Osteoblast (primary cell): Measurements from ENCODE around the gene C2orf76. TPM values are rescaled to one million over a fixed set of nuclear protein-coding genes. Genes with fewer than 3 reads are reported as not detected.

ENCODE experiments used
- DNase-seq: peaks from one replicate; pipeline ENCODE4 v3.0.0; 2011; ENCODE audit warnings: low spot score, mixed read lengths; ENCODE audit not compliant: insufficient read length; ENCODE audit errors: missing footprints
- H2AFZ ChIP-seq: 2 replicates; pipeline ENCODE4 v1.6.0; 2011; ENCODE audit warnings: mild to moderate bottlenecking, low read length
- H3K27ac ChIP-seq: 2 replicates; pipeline ENCODE4 v1.5.1; 2011; ENCODE audit warnings: mild to moderate bottlenecking, low read depth, low read length, moderate library complexity
- H3K27me3 ChIP-seq: 2 replicates; pipeline ENCODE4 v1.6.0; 2012; ENCODE audit warnings: mild to moderate bottlenecking, control low read depth, inconsistent platforms, low read length, moderate library complexity; ENCODE audit not compliant: insufficient read depth
- H3K36me3 ChIP-seq: 2 replicates; pipeline ENCODE4 v1.5.1; 2011; ENCODE audit warnings: mild to moderate bottlenecking, low read length, control low read depth, moderate library complexity; ENCODE audit not compliant: insufficient read depth
- H3K4me1 ChIP-seq: 2 replicates; pipeline ENCODE4 v1.5.1; 2011; ENCODE audit warnings: mild to moderate bottlenecking, low read length, control low read depth, moderate library complexity; ENCODE audit not compliant: insufficient read depth
- H3K4me2 ChIP-seq: 2 replicates; pipeline ENCODE4 v1.6.0; 2011; ENCODE audit warnings: mild to moderate bottlenecking, low read length; ENCODE audit not compliant: insufficient read depth
- H3K4me3 ChIP-seq: fragments of 200-600 bp; sonication (generic); 3 replicates; pipeline ENCODE4 v1.5.1; 2012; ENCODE audit warnings: mild to moderate bottlenecking, low read length, inconsistent platforms; ENCODE audit not compliant: insufficient read depth
- H3K79me2 ChIP-seq: 2 replicates; pipeline ENCODE4 v1.6.0; 2012; ENCODE audit warnings: mild to moderate bottlenecking, low read length, control low read depth, inconsistent platforms; ENCODE audit not compliant: insufficient read depth
- H3K9me3 ChIP-seq: 2 replicates; pipeline ENCODE4 v1.5.1; 2011; ENCODE audit warnings: low read depth, low read length, control low read depth
- H4K20me1 ChIP-seq: 2 replicates; pipeline ENCODE4 v1.6.0; 2012; ENCODE audit warnings: mild to moderate bottlenecking, low read length, control low read depth; ENCODE audit not compliant: insufficient read depth
- total RNA-seq: library from RNA; depleted of rRNA; stranded (reverse); fragments of >200 nt; gene quantifications from 2 replicates; pipeline ENCODE4 v1.2.3, GENCODE V29; 2012
- TF ChIP-seq, protein P1 (sequence below): IDR thresholded peaks from 2 replicates; pipeline ENCODE4 v1.5.1; 2011; ENCODE audit warnings: mild to moderate bottlenecking, low read depth, low read length, moderate library complexity; ENCODE audit errors: extremely low read depth

The C2orf76 gene
- total RNA-seq, 1 donor: 6.5 TPM

DNA sequence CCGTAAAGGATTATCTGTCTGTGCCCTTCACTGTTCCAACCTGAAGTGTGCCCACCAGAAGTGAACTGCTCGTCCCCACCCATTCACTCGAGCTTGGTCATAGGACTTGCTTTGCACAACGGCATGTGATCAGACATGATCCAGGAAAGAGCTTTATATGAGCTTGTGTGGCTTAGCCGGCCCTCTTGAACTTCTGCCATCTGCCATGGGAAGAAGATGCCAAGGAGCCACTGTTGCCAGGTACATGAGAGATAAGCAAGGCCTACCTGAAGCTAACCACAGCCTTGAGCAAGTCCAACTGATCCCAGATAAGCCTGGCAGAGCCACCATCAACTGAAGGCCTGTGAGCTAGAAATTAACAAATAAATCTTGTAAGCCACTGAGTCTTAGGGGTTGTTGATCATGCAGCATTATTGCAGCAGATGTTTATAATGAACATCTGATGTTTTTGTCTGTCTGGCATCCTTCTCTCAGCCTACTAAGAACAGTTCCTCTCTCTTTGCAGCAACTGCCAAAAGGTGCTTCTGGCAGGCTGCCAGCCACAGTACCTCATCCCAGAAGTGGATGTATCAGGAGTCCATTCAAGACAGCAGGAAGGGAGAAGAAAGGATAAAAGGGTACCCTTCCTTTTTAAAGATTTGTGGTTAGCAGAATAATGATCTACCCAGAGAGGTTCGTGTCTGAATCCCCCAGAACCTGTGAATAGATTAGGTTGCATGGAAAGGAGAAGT lies 16.9 kb upstream of the C2orf76 start:
- H3K79me2 ChIP-seq: no peaks in the 10 kb centered on the region
- DNase-seq: no peak

DNA sequence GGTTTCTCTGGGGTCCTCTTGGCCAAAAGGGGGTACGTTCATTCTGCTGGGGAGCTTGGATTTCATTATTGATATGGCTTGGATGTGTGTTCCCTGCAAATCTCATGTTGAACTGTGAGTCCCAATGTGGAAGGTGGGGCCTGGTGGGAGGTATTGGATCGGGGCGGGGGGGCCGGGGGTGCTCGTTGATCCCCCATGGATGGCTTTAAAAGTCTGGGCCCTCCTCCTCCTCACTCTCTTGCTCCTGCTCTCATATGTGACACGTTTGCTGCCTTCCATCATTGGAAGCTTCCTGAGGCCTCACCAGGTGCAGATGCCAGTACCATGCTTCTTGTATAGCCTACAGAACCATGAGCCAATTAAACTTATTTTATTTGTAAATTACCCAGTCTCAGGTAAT lies 11.9 kb upstream of the C2orf76 start:
- no peak overlapping the region for H3K4me2 ChIP-seq
- H3K79me2 ChIP-seq: no peaks in the 10 kb centered on the region
- H3K27ac ChIP-seq: no peak overlapping the region
- peaks cover 8% of the 10 kb centered on the region for H3K27me3 ChIP-seq
- peaks cover under 1% of the 10 kb centered on the region for H3K36me3 ChIP-seq
- H3K4me1 ChIP-seq: no peaks in the 10 kb centered on the region
- no peaks in the 10 kb centered on the region for H3K9me3 ChIP-seq
- H3K4me3 ChIP-seq: no peak overlapping the region
- no peak for DNase-seq
- H2AFZ ChIP-seq: no peak overlapping the region
- TF ChIP-seq, protein P1, sequence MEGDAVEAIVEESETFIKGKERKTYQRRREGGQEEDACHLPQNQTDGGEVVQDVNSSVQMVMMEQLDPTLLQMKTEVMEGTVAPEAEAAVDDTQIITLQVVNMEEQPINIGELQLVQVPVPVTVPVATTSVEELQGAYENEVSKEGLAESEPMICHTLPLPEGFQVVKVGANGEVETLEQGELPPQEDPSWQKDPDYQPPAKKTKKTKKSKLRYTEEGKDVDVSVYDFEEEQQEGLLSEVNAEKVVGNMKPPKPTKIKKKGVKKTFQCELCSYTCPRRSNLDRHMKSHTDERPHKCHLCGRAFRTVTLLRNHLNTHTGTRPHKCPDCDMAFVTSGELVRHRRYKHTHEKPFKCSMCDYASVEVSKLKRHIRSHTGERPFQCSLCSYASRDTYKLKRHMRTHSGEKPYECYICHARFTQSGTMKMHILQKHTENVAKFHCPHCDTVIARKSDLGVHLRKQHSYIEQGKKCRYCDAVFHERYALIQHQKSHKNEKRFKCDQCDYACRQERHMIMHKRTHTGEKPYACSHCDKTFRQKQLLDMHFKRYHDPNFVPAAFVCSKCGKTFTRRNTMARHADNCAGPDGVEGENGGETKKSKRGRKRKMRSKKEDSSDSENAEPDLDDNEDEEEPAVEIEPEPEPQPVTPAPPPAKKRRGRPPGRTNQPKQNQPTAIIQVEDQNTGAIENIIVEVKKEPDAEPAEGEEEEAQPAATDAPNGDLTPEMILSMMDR: no peak
- no peaks in the 10 kb centered on the region for H4K20me1 ChIP-seq

More for the DNA sequence above, 16.9 kb upstream of the C2orf76 start:
- peaks cover 14% of the 10 kb centered on the region for H3K4me1 ChIP-seq
- peaks cover 3% of the 10 kb centered on the region for H4K20me1 ChIP-seq
- no peak overlapping the region for H2AFZ ChIP-seq
- H3K4me3 ChIP-seq: no peak overlapping the region
- peaks cover 7% of the 10 kb centered on the region for H3K27me3 ChIP-seq
- H3K27ac ChIP-seq: no peak overlapping the region
- H3K36me3 ChIP-seq: no peaks in the 10 kb centered on the region
- H3K4me2 ChIP-seq: no peak overlapping the region
- no peaks in the 10 kb centered on the region for H3K9me3 ChIP-seq
- TF ChIP-seq, protein P1: no peak

DNA sequence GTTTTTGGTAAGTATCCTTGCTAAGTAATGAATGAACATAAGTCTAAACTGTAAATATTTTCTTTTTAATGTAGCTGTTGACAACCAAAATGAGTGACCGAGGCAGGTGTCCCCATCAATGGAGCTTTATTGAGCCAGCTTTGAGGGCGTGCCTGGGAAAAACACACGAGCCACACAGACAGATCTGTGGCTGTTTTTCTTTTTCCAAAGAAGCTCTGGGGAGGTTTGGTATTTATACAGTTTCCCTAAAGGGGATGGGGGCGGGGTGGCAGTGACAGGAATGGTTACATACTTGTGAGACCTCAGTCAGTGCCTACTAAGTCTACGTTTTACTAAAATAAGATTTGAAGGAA lies 11.3 kb upstream of the C2orf76 start:
- Histone ChIP-seq H3K27me3 (peaks cover 8% of the 10 kb centered on the region), H3K9me3 (no peaks in the 10 kb centered on the region), H4K20me1 (no peaks in the 10 kb centered on the region), H3K4me2 (no peak overlapping the region), H3K27ac (no peak overlapping the region), H3K4me3 (no peak overlapping the region), H2AFZ (no peak overlapping the region), H3K79me2 (no peaks in the 10 kb centered on the region), H3K36me3 (peaks cover 7% of the 10 kb centered on the region), H3K4me1 (no peaks in the 10 kb centered on the region)
- DNase-seq: no peak
- TF ChIP-seq, protein P1: no peak

DNA sequence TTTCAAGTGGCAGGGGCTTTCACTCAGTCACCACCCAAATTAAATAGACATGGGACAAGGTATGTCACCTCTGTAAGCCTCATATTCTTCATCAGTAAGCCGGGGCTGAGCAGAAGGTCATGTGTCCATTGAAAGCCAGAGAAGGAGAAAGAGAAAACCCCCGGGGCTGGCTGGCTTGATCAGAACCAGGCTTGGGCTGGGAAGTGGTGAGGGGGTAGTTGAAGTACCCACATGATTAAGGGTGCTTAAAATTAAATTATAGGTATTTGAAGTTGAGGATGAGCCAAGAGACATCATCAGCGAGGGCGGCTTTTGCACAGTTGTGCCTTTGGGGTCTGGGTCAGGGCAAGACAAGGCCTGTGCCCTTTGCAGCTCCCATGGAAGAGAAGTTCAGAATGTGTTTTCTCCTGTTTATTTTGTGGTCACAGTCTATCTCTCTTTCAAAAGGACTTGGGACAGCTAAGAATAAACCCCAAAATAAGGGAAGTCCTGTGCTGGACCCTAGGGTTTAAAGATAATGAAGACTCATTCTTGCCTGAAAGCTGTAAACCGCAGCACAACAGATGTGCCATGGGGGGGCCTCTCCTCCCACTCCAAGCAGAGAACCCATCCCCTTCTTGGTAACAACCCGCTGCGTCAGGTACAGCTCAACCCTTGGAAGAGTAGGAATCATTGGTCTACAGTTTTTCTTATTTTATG lies 10.8 kb upstream of the C2orf76 start:
- H3K36me3 ChIP-seq: peaks cover 12% of the 10 kb centered on the region
- no peak overlapping the region for H3K4me2 ChIP-seq
- H3K4me3 ChIP-seq: no peak overlapping the region
- DNase-seq: no peak
- no peaks in the 10 kb centered on the region for H3K9me3 ChIP-seq
- TF ChIP-seq, protein P1: no peak
- peaks cover 8% of the 10 kb centered on the region for H3K27me3 ChIP-seq
- H3K27ac ChIP-seq: no peak overlapping the region
- H4K20me1 ChIP-seq: no peaks in the 10 kb centered on the region
- no peaks in the 10 kb centered on the region for H3K79me2 ChIP-seq
- no peak overlapping the region for H2AFZ ChIP-seq
- no peaks in the 10 kb centered on the region for H3K4me1 ChIP-seq
